ENCODE results near the gene KAZN.

DNA sequence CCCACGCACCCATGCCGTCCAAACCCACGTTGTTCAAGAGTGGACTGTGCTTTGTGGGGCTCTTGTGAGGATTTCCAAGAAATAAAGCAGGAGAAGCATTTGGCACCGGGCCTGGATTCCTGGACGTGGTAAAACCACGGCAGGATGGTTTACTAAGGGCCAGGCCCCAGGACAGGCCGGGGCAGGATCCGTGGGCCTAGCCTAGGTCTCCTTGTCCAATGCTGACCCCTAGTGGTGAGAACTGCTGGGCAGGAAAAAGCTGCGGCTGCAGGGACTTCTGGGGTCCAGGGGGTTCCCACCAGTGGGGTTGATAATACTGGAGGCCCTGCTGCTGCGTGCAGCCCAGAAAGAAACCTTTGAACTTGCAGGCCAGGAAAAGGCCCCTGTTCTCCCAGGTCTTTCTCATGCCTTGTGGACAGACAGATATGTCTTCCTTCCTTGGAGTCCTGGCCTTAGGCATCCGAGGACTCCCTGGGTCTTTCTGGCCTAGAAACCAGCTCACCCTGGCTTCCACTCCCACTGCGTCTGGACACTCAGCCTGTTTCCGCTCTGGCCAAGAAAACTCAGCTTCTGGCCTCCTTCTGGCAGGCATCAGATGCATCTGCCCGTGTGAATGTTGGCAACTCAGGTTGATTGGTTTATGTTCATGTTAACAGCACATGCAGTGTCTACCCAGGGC is 448.1 kb downstream of the KAZN start:
- TF ChIP-seq, protein P1, sequence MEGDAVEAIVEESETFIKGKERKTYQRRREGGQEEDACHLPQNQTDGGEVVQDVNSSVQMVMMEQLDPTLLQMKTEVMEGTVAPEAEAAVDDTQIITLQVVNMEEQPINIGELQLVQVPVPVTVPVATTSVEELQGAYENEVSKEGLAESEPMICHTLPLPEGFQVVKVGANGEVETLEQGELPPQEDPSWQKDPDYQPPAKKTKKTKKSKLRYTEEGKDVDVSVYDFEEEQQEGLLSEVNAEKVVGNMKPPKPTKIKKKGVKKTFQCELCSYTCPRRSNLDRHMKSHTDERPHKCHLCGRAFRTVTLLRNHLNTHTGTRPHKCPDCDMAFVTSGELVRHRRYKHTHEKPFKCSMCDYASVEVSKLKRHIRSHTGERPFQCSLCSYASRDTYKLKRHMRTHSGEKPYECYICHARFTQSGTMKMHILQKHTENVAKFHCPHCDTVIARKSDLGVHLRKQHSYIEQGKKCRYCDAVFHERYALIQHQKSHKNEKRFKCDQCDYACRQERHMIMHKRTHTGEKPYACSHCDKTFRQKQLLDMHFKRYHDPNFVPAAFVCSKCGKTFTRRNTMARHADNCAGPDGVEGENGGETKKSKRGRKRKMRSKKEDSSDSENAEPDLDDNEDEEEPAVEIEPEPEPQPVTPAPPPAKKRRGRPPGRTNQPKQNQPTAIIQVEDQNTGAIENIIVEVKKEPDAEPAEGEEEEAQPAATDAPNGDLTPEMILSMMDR (IDR thresholded peaks at IDR 0.05 in 8 of 11, conservative IDR thresholded peaks at IDR 0.05 in 3 of 11), result peak; percentile 42 to 87 (median 77)
- no peak for TF ChIP-seq POLR2A (IDR thresholded peaks at IDR 0.05)
- peak in 2 of 3 donors; percentile 46 to 47 for TF ChIP-seq POLR2AphosphoS5 (IDR thresholded peaks at IDR 0.05)
